Activated B cell treated with CpG ODN at 0.5 μM for 24 hours (primary cell): ENCODE data around the gene ARHGAP10. TPM values are rescaled to one million over a fixed set of nuclear protein-coding genes. Genes with fewer than 3 reads are reported as not detected.
A peak's percentile ranks its signal among the peaks of the same experiment; 100 is the strongest.

Source experiments
- ATAC-seq: fragments of 200-7000 bp; cut with Tn5 transposase; one replicate; pipeline ENCODE4 v1.10.0; 2021; ENCODE audit warnings: low read depth, mild to moderate bottlenecking, moderate library complexity
- CTCF ChIA-PET: fragments of 350-600 bp; sonication (Branson Sonifier 250); formaldehyde crosslinking; loops from one replicate; lab custom pipeline; 2021; ENCODE audit warnings: antibody characterized with exemption; lab: Charles Lee
- POLR2A ChIA-PET: fragments of 350-600 bp; sonication (Branson Sonifier 250); formaldehyde crosslinking; loops from one replicate; lab custom pipeline; 2021; ENCODE audit warnings: antibody characterized with exemption; lab: Charles Lee
- DNase-seq: peaks from one replicate; pipeline ENCODE4 v3.0.0; 2022
- H3K27ac Mint-ChIP-seq: one replicate; pipeline ENCODE4 v1.8.0; 2020; ENCODE audit warnings: mixed read lengths
- H3K27me3 Mint-ChIP-seq: one replicate; pipeline ENCODE4 v1.8.0; 2021; ENCODE audit warnings: mixed read lengths
- H3K36me3 Mint-ChIP-seq: one replicate; pipeline ENCODE4 v1.8.0; 2021; ENCODE audit warnings: low read depth, mixed read lengths
- H3K4me1 Mint-ChIP-seq: one replicate; pipeline ENCODE4 v1.8.0; 2021; ENCODE audit warnings: mixed read lengths
- H3K4me3 Mint-ChIP-seq: one replicate; pipeline ENCODE4 v1.8.0; 2020; ENCODE audit warnings: mild to moderate bottlenecking, mixed read lengths
- H3K9me3 Mint-ChIP-seq: one replicate; pipeline ENCODE4 v1.8.0; 2020; ENCODE audit warnings: mixed read lengths
- CTCF ChIP-seq: fragments of 200-600 bp; IDR thresholded peaks from one replicate; pipeline ENCODE4 v1.8.0; 2022; ENCODE audit warnings: antibody characterized with exemption, mild to moderate bottlenecking
- intact Hi-C: fragments of 100-400 bp; cut with micrococcal nuclease; formaldehyde crosslinking; loops from one replicate; pipeline ENCODE4 v1.15.1; 2024
- total RNA-seq: library from RNA; stranded (reverse); gene quantifications from 2 replicates; pipeline ENCODE4 v1.2.3, GENCODE V29; 2022

ARHGAP10 gene
- total RNA-seq, 1 donor from 2014 or later = 0.60 TPM

DNA sequence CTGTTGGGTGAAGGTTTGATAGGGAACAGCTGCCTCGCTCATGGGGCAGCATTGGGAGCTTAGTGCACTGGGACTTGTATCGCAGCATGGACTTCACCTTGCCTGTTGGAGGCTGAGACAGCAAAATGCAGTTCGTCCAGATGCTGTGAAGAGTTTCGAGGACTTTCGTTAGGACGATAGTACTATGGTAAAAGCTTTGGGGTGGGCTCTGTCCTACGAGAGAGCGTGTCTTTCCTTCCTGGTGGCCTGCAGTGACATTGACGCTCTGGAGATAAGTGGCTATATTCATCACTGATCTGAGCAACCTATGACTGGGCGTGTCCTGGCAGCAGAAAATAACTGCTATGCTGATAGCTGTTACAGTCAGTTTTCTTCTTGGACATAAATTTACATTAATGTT is 44.8 kb downstream of the ARHGAP10 start:
- POLR2A ChIA-PET = no interaction called here
- Mint-ChIP-seq H3K4me1 (peaks cover 15% of the 10 kb centered on the region), H3K4me3 (no peak overlapping the region)

GRCh38 chr4:147777456-147778091 is 45.7 kb downstream of the ARHGAP10 start:
- ATAC-seq = no peak
- no peak overlapping the region for H3K27ac Mint-ChIP-seq

More for the DNA sequence above, 44.8 kb downstream of the ARHGAP10 start:
- no peaks in the 10 kb centered on the region for H3K9me3 Mint-ChIP-seq
- DNase-seq (no peak), ATAC-seq (no peak)
- H3K36me3 Mint-ChIP-seq = no peaks in the 10 kb centered on the region
- no peak for TF ChIP-seq CTCF
- CTCF ChIA-PET = no interaction called here
- H3K27me3 Mint-ChIP-seq = peaks cover 6% of the 10 kb centered on the region
- no peak overlapping the region for H3K27ac Mint-ChIP-seq
- intact Hi-C loops = no loop called here

GRCh38 chr4:147778942-147779341 is 47.1 kb downstream of the ARHGAP10 start:
- POLR2A ChIA-PET = no interaction called here
- no peak for TF ChIP-seq CTCF

More at GRCh38 chr4:147777456-147778091, 45.7 kb downstream of the ARHGAP10 start:
- CTCF ChIA-PET = no interaction called here
- H3K36me3 Mint-ChIP-seq = no peaks in the 10 kb centered on the region
- no peak for TF ChIP-seq CTCF
- no peaks in the 10 kb centered on the region for H3K9me3 Mint-ChIP-seq
- H3K4me1 Mint-ChIP-seq = peaks cover 15% of the 10 kb centered on the region
- no peak overlapping the region for H3K4me3 Mint-ChIP-seq
- peaks cover 6% of the 10 kb centered on the region for H3K27me3 Mint-ChIP-seq
- intact Hi-C loops = no loop called here
- DNase-seq = no peak
- POLR2A ChIA-PET = no interaction called here

DNA sequence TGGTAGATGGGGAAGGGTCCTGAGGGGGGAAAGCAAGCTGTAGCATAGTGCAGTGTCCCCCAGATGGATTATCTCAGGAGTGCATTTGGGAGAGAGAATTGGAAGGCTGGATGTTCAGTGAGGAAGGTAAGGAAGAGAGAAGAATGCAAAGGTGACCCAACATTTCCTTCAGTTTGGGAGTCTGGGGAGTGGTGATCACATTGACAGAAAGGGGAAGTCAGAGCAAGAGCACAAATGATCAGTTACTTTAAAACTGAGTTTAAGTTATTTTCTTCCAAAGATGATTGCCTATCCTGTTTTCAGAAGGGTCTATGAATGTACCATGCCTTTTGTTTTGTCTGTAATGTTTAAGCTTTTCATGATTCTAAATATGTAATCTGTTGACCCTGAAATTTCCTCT is 47.6 kb downstream of the ARHGAP10 start:
- peaks cover 6% of the 10 kb centered on the region for H3K27me3 Mint-ChIP-seq
- H3K4me1 Mint-ChIP-seq = peaks cover 15% of the 10 kb centered on the region
- ChIA-PET POLR2A (no interaction called here), CTCF (no interaction called here)
- H3K4me3 Mint-ChIP-seq = no peak overlapping the region
- H3K9me3 Mint-ChIP-seq = no peaks in the 10 kb centered on the region
- DNase-seq = no peak
- TF ChIP-seq CTCF = no peak
- H3K36me3 Mint-ChIP-seq = no peaks in the 10 kb centered on the region
- H3K27ac Mint-ChIP-seq = no peak overlapping the region
- intact Hi-C loops = no loop called here
- no peak for ATAC-seq

More at GRCh38 chr4:147778942-147779341, 47.1 kb downstream of the ARHGAP10 start:
- ATAC-seq (no peak), DNase-seq (no peak)
- Mint-ChIP-seq H3K27me3 (peaks cover 6% of the 10 kb centered on the region), H3K4me1 (peaks cover 15% of the 10 kb centered on the region), H3K4me3 (no peak overlapping the region), H3K36me3 (no peaks in the 10 kb centered on the region), H3K9me3 (no peaks in the 10 kb centered on the region), H3K27ac (no peak overlapping the region)
- CTCF ChIA-PET = no interaction called here
- intact Hi-C loops = no loop called here

DNA sequence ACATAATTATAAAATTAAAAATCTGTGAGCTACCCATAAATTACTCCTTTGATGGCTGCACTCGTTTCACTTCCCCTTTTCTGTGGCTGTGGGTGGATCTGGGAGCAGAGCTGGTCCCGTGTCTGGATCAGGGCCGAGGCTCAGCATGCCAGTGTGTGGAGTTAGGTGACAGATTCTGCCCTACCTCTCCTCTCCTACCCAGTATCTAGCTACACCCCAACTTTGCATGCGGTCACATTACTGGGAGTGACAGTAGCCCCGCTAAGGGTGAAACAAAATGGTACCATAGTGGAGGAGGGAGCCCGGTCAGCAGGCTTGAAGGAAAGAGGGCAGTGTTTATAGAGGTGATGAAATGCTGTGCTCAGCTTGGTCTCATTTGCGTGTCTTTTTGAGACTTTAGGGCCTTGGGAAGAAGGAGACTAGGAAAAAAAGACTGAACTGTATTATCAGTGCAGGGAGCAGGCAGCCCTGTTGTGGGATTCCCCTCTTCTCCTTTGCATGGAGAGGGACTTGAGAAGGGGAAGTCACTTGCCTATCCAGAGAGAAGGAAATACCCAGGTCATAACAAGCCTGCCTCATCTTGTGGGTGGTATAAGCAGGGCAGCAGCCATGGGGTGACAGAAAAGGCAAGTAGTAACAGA is 48.4 kb downstream of the ARHGAP10 start:
- no peak overlapping the region for H3K27ac Mint-ChIP-seq
- intact Hi-C loops = no loop called here
- H3K4me3 Mint-ChIP-seq = peak overlapping the region; percentile 6
- ATAC-seq (peak; percentile 56), DNase-seq (no peak)
- no peak for TF ChIP-seq CTCF
- no peaks in the 10 kb centered on the region for H3K9me3 Mint-ChIP-seq
- ChIA-PET POLR2A (no interaction called here), CTCF (no interaction called here)
- H3K27me3 Mint-ChIP-seq = peaks cover 6% of the 10 kb centered on the region
- H3K36me3 Mint-ChIP-seq = no peaks in the 10 kb centered on the region
- peaks cover 15% of the 10 kb centered on the region for H3K4me1 Mint-ChIP-seq
